HG02588 (cell line): ENCODE measurements around the gene ZBTB6.

Source experiments
- ATAC-seq: cut with Tn5 transposase; IDR thresholded peaks from one replicate; pipeline ENCODE4 v1.9.1; 2021; ENCODE audit warnings: mild to moderate bottlenecking, moderate library complexity; ENCODE audit not compliant: unreplicated experiment

Gene ZBTB6

GRCh38 chr9:122912964-122913673, at the start of gene ZBTB6:
Gene ZBTB6 (minus strand): TSS chr9:122913323. CDS start chr9:122912072, 1,251 bp downstream.
- ATAC-seq: peak; percentile 94

DNA sequence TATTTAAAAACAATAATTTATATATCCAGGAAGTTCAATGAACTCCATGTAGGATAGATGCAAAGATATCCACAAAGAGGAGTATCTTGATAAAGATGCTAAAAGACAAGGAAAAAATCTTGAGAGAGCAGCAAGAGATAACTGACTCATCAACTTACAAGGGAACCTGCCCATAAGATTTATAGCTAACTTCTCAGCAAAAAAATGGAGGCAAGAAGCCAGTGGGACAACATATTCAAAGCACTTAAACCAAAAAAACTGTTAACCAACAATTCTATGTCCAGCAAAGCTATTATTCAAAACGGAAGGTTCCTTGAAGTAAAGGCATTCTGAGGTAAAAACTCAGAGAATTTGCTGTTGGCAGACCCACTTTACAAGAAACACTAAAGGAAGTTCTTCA, 48.0 kb upstream of the ZBTB6 start:
- ATAC-seq: no peak

GRCh38 chr9:122955961-122956360, 42.8 kb upstream of the ZBTB6 start:
- ATAC-seq: no peak

DNA sequence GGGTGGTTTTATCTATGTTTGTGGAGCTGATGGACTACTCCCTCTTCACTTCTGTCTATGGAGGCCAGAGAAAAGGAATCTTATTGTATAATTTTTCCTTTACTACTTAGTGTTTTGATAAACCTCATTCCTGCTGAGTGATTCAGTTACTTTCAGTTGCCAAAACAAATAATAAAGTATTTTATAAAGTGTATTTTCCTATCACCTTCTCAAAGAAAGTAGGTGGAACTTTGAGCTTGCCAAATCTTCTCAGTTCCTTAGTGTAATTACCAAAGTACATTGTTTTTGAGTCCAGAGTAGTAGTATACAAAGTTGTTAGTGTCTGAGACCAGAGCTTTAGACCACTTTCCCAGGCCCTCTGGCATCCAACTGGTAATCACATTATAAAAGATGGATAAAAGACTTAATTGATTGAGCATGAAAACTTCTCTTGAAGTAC, 41.1 kb upstream of the ZBTB6 start:
- no peak for ATAC-seq

DNA sequence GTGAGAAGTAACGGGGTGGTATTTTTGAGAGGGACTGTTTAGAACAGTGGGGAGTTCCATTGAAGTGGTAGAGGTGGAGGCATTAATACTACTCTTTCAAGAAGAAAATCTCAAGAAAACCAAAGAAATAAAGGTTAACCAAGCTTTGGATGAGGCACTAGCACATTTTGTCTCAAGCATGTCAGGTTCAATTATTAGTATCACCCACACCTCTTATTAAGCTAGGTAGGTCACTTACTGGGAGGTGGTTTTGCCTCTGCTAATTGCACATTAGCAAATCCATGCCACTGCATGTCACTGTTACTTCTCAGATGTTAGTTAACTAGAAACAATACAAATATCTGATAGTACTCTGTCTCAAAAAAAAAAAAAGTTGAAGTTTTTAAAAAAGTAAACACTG, 37.9 kb upstream of the ZBTB6 start:
- no peak for ATAC-seq

DNA sequence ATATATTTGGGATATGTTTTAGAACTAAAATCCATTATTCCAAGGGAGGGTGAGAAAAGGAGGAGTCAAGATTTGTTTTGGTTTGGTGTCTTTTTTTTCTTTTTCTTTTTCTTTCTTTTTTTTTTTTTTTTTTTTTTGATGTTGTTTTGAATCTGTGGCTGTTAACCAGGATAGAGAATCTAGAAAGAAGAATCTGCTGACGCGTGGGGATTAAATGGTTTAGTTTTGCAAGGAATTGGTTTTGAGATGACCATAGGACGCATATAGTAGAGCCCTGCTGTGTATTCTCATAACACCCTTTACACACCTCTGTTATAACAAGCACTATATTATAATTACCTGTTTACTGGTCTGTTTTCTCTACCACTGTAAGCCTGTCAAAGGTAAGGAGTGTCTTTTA, 37.1 kb upstream of the ZBTB6 start:
- no peak for ATAC-seq

GRCh38 chr9:122949696-122950095, 36.6 kb upstream of the ZBTB6 start:
- no peak for ATAC-seq

DNA sequence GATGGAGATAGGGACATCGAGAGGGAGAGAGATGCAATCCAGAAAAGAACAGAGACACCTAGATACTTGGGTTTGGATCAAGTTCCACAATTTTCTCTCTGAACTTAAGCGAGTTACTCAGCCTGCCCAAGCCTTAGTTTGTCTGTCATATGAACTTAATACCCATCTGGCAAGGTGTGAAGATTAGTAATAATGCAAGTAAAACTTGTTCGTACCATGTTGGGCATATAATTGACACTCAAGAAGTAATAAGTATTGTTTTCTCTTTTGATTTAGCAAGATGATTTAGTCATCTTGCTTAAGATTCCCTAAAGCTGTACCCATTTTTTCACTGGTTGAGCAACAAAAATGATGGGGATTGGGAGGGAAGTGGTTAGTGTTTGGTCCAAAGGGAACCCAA, 35.2 kb upstream of the ZBTB6 start:
- ATAC-seq: no peak

DNA sequence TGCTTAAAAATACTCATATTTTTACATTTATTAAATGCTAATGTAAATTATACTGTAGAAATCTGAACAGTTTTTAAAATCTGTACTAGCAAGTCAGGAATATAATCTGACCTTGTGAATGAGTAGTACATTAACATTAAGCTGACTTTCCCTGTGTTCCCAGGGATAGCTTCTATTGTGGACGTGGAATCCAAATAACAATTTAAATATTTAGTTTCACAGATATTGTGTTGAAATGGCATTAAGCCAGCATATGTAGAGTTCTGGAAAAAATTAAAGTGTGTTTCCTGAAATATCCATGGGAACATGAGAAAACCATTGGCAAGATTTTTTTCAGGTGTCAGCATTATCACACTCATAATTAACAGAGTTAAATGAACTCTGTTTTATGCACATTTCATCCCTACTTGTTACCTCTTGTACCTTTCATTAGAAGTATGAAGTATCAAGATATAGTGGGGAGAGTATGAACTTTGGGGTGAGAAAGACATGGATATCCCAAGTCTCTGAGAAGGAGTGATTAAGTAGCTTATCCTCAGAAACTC, 33.4 kb upstream of the ZBTB6 start:
- ATAC-seq: no peak

DNA sequence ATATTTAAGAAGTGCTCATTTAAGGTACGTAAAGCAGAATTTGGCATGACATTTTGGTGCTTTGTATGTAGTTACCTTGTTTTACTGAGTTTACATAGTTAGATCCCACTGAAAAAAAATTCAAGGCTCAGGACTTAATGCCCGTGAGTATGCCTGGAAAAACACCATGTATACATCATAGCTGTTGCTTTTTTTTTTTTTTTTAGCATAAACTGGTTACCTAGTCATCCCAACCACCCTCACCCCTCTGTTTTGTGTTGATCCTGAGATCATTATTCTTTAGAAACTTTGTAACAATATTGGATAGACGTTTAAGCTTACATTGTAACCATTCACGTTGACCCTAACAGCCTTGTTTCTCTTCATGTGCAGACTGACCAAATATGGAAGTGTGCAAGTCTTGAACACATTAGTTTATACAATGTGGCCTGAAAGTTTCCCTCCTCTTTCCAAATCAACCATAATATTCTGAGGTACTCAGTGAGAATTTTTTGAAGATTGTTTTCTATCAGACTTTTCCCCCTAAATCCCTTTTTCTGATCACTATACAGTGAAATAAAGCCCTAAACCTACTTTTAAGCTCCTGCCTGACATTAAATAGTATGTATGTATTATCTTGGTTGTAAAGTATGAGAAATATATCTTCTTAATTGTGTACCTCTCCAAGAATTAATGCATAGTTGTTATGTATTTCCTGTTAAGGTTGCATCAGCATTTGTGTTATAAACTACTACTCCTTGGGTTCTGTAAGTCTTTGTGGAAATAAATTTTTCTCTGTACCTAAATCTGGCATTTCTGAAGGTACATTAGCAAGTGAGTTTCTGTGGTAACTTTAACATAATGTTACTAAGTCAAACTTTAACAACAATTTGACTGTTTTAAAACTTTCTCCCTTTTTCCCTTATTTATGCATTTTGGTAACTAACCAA, 32.1 kb upstream of the ZBTB6 start:
- no peak for ATAC-seq

- no peak for ATAC-seq
Observed at GRCh38 chr9:122941582-122942234, 28.6 kb upstream of the ZBTB6 start.

- ATAC-seq: peak; percentile 96
Observed at GRCh38 chr9:122940749-122941581, 27.8 kb upstream of the ZBTB6 start, which contains the start of gene RABGAP1. Gene RABGAP1 (plus strand): TSS chr9:122941020. CDS start chr9:122957060, 16,040 bp downstream.

DNA sequence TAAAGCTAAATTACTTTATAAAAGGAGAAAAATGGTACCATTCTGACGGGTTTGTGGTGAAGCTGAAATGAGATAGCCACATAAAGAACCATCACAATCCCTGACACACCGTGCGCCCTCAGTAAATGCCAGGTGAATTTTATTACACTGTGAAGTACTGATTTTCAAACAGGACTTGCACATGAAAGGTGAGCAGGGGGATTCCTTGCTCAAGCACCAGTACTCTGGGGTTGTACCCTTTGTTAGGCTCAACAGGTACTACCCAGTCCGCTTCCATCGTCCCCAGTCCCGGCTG, 27.3 kb upstream of the ZBTB6 start:
- no peak for ATAC-seq

DNA sequence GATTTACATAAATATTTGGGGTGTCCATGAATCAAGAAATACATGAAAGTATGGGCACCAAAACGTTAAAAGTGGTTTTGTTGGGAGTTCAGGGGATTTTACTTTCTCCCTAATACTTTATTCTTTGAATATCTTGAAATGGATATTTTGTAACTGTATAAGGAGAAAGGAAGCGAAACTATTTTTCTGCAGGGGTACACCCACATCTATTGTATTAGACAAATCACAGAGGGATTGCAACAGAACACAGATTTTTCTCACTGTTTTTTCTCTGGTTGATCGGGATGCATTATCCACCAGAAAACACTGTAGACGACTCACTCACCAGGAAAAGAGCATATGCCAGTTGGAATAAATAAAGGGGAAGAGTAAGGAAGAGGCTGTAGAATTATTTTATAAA, 26.5 kb upstream of the ZBTB6 start:
- no peak for ATAC-seq

DNA sequence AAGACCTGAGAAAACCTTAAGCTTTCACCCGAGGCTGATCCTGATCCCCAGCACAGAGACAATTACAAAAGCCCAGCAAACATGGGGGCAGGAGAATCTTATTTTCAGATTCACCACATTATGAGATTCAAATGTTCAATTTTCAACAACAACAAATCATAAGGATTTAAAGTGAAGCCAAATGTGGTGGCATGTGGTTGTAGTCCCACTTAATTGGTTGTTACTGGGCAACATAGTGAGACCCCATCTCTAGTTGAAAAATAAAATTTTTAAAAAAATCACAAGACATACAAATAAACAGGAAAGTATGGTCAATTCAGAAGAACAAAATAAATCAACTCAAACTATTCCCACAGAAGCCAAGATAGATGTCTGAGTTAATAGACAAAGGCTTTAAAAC, 23.8 kb upstream of the ZBTB6 start:
- no peak for ATAC-seq

- ATAC-seq: no peak
Observed at GRCh38 chr9:122936464-122936863, 23.3 kb upstream of the ZBTB6 start.

DNA sequence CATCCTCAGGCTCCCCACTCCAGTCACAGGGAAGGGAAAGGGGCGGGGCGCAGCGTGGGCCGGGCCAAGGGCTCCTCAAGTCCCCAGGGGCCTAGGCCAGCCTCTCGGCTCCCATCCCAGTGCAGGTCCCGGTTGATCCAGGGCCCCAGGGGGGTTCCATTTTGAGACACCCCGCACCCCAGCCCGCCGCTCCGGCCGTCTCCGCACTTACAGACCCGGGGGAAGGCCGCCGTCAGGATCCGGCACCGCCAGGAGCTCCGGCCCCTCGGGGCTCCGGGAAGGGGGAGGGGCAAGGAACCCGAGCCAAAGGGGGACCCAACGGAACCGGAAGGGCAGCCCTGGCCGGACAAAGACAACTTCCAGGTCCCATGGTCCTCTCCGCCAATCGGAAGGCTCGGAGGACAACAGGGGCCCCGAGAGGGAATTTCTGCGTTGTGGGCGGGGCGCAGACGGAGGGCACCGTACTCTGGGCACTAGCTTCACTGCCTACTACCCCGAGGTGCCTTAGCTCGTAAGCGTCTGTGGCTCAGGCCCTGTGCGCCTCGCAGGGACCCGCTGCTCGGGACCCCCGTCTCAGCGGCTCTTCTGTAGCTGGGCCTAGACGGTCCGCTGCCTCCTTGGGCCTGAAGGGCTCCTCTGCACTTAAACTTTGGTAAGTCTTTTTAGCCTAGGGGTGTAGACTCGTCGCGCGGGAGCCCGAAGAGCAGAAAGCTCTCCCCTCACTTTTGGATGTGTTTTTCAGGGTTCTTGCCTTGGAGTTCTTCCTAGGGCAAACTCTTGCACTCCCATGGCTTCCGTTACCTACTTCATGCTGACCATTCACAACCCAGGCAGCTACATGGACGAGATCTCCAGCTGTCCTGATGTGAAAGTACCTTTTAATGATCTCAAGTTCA, 18.4 kb upstream of the ZBTB6 start, which contains the start of gene ZBTB26:
Gene ZBTB26 (minus strand): TSS at position 287 of the 896 bp plus-strand sequence. CDS start 11,578 bp downstream, outside the sequence.
- peak; percentile 93 for ATAC-seq

- no peak for ATAC-seq
Observed at GRCh38 chr9:122930541-122931225, 17.6 kb upstream of the ZBTB6 start.
